PFSK-1 (cell line): ENCODE measurements around the gene TBC1D22A.

Experiments
- POLR2AphosphoS5 ChIP-seq: IDR thresholded peaks from 2 replicates; pipeline ENCODE4 v1.6.1; 2012; ENCODE audit warnings: low read depth, mild to moderate bottlenecking, control low read depth, low read length, moderate library complexity
- REST ChIP-seq, 2 experiments: IDR thresholded peaks; 2 replicates each; pipeline versions ENCODE4 v1.6.1 to v1.8.0; 2011 to 2012; ENCODE audit warnings: low read depth in 2 of 2, low read length in 2 of 2, control low read depth in 1 of 2, inconsistent platforms in 1 of 2, mild to moderate bottlenecking in 1 of 2, moderate library complexity in 1 of 2; ENCODE audit not compliant: insufficient read depth in 1 of 2

GRCh38 chr22:46914916-46915894, 152.8 kb downstream of the TBC1D22A start:
- no peak for TF ChIP-seq POLR2AphosphoS5
- no peak for TF ChIP-seq REST (IDR thresholded peaks at IDR 0.05; ENCODE audit: insufficient read depth in 1 of 2, low read depth in 2 of 2, low read length in 2 of 2)
